HG02610 (cell line): Measurements from ENCODE around the gene COQ8B.
"Not testable (repeated sequence)": the region's sequence is repeated elsewhere in the genome, so short reads cannot be mapped to it uniquely, and the experiment has no call there.

ENCODE experiments used
- ATAC-seq: cut with Tn5 transposase; IDR thresholded peaks from one replicate; pipeline ENCODE4 v1.9.1; 2021; ENCODE audit warnings: mild to moderate bottlenecking, moderate library complexity; ENCODE audit not compliant: unreplicated experiment

COQ8B gene

DNA sequence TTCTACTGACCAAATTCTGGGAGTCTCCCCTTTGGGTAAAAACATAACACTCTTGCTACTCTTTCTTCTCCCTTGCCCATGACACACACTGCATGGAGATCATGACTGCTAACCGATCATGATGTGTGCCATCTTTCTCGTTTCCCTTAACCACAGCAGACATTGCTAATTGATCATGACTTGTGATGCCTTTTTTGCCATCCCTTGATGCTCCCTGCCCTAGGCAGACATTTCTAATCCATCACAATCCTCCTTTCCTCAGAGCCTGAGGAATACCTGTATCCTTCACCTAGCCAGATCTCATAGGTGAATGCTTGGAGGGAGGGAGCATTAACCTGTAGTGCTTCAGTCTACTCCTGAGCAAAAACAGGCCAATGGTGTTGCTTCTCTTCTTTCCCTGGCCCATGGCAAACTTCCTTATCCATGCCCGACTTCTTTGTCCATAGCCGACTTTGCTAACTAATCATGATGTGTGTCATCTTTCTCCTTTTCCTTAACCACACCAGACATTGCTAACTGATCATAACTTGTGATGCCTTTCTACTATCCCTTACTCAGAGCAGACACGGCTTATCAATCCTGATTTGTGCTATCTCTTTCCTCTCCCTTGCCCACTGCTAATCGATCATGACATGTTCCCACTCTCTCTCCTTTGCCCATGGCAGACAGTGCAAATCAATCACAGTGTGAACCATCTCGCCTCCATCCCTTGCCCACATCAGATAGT lies 44.0 kb downstream of the COQ8B start:
- ATAC-seq, result no peak

DNA sequence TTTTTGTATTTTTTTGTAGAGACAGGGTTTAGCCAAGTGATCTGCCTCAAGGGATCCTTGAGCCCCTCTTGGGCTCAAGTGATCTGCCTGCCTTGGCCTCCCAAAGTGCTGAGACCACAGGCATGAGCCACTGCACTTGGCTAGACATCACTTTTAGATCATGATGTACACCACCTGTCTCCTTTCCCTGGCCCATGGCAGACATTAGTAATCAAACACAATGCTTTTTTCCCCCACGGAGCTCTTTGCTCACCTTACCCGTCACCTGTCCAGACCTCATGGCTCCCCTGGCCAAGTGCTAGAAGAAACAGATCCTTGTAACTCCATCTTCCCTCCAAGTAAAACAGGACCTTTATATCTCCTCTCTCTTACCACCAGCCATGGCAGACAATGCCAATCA lies 44.6 kb downstream of the COQ8B start:
- ATAC-seq, result no peak

DNA sequence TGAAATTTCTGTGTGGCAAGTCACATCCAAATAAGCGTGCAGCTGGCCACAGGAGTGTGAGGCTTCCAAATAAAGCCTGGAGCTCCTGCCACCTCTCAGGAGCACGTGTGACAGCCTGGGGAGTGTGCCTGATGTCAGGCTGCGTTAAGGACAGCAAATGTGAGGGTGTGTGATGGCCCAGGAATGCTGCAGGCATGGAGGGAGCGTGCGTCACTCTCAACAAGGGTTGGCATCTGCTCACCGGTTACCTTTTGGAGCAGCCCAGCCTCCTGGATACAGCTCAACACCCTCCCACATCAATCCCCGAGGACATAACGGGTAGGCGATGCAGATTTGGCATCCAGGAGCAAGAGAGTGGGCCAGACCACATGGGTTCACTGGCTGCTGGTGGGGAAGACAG lies 45.3 kb downstream of the COQ8B start:
- no peak for ATAC-seq

DNA sequence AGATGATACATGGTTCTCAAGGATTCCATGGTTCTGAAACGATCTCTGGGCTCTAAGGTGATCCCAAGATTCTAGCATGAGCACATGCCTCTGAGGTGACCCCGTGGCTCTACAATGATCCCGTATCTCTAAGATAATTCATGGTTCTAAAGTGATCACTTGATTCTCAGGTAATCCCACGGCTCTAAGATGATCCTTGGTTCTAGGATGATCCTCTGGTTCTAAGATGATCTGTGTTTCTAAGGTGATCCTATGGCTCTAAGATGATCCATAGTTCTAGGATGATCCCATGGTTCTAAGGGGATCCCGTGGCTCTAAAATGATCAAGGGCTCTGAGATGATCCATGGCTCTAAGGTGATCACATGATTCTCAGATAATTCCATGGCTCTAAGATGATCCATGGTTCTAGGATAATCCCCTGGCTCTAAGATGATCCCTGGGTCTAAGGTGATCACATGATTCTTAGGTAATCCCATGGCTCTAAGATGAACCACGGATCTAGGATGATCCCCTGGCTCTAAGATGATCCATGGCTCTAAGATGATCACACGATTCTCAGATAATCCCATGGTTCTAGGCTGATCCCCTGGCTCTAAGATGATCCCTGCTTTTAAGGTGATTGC lies 47.6 kb downstream of the COQ8B start:
- ATAC-seq, result no peak

DNA sequence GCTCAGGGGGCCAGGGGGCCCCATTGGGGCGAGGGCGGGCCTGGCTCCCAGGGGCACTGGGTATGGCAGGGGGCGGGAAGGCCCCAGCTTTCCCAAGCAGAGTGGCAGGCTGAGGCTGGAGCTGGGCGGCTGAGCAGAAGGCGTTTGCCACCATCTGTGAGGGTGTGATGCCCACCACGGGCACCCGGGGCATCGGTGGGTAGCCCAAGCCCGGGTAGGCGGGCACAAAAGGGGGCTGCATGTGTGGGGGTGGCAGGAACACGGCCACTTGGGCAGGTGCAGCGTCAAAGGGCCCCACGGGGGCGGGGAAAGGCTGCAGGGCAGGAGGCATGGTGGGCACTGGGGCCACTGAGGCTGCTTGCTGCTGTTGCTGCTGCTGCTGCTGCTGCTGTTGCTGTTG lies 49.1 kb downstream of the COQ8B start:
- no peak for ATAC-seq

DNA sequence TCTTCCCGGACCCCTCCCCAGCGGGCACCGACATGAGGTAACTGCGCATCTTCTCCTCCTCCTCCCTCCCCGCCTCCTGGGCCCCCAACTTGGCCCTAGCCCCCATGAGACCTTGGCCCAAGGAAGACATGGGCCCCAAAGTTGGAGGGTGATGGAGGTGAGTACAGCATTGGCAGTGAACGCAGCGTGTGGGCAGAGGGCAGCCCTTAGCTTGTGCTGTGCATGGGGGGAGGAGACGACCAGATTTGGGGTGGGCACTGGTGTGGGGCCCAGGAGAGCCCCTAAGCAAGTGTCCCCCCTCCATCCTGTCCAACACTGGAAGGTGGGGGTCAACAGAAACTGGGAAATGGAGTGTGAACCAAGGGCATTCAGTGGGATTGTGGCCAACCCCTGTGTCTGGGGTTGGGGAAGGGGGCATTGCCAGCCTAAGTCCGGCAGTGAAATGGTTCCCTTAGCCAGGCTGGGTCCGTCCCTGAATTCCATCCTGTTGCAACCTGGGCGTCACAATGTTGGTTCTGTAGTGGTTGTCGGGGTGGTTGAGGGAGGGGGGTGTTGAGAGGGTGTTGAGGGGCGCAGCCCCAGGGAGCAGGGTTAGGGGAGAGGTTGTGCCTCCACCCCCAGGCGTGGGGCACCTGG lies 49.8 kb downstream of the COQ8B start:
- ATAC-seq, result no peak

DNA sequence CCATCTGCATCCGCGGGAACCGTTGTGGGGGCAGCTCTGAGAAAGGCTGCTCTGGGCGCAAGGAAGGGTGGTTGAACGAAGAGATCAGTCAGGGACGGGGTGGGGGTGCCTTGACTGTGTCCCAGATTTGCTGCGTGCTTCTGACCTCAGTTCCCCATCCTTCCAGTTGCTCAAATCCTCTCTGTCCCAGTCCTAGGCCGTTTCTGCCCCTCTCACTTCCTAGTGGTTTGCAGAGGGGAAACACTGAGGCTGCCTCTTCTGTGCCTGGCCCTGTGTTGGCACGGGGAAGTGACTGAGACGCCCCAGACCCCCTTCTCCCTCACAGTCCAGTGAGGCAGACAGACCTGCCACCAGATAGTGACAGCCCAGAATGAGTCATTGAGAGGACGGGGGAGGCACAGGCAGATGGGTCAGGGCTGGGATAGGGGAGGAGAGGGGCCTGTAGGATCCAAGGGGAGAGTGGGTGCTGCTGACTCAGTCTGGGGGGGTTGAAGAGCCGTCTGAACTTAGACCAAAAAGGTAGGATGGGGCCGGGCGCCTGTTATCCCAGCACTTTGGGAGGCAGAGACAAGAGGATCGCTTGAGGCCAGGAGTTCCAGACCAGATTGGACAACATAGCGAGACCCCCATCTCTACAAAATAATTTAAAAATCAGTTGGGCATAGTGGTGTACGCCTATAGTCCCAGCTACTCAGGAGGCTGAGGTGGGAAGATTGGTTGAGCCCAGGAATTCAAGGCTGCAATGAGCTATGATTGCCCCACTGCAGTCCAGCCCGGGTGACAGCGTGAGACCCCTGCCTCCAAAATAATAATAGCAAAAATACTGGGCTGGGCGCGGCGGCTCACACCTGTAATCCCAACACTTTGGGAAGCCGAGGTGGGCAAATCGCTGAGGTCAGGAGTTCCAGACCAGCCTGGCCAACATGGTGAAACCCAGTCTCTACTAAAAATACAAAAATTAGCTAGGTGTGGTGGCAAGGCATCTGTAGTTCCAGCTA lies 52.7 kb downstream of the COQ8B start:
- ATAC-seq, result no peak

DNA sequence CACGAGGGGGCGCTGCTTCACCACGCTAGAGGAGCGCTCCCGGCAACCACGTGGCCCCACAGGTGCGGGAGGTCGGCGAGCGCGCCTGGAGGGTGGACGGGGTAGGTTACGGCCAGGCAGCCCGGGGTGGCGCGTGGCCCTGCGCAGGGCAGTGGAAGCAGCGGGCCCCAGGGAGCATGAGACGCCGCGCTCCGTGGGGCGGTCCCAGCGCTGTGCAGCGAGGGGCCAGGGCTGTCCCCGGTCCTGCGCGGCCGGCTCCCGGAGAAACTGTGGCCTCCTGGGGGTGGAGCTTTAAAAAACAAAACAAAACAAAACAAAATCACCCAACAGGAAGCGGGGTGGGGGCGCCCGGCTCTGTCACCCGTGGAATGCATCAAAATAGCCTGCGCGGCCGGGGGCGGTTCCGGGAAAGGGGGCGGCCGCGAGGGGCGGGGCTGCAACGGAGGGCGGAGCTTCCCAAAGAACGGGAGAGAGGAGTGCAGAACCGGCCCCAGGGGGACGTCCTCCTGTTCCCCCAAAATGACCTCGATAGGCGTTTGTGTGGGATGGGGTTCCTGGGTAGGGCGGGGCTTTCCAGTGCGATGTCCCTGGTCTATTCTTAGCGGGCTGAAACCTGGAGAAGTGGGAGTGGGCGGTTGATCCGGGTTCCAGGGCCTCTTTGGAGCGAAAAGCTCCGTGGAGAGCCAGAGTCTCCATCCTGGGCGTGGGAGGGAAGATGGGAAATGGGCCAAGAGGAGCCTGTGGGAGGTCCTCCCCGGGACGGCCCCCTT lies 53.6 kb downstream of the COQ8B start:
- peak; percentile 79 for ATAC-seq

DNA sequence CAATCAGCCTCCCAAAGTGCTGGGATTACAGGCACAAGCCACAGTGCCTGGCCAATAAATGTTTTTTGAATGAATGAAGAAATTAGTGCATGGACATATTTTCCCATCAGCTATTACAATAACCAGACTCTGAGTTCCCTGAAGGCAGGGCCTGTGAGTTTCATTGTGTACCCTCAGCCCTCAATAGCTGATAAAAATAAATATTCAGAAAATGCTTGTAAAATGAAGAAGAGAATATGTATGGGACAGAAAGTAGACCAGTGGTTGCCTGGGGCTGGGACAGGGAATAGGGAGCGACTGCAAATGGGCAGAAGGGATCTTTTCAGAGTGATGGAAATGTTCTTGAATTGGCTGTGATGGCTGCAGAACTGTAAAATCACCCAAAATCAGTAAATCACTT lies 55.1 kb downstream of the COQ8B start:
- ATAC-seq, result no peak

DNA sequence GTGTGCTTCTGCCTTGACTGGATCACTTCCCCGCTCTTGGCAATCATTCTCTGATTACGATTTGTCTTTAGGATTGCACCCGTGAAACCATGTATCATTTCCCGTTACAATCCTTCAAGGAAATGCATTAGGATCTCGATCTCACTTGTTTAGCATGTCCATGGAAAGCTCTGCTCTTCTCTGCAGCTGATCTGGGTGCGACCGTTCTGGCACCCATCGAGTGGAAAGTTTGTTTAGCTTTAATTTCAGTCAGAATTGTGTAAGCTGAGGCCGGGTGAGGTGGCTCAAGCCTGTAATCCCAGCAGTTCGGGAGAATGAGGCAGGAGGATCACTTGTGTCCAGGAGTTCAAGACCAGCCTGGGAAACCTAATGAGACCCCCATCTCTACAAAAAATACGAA lies 57.1 kb downstream of the COQ8B start:
- ATAC-seq, result no peak

DNA sequence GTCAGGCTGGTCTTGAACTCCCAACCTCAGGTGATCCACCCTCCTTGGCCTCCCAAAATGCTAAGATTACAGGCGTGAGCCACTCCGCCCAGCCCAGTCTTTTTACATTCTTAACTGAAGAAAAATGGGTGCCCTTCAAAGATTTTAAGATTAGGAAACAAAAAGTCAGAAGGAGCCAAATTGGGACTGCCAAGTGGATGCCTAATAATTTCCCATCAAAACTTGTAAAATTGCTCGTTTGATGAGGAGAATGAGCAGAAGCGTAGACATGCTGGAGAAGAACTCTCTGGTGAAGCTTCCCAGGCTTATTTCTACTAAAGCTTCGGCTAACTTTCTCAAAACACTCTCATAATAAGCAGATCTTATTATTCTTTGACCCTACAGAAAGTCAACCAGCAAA lies 57.6 kb downstream of the COQ8B start:
- no peak for ATAC-seq

DNA sequence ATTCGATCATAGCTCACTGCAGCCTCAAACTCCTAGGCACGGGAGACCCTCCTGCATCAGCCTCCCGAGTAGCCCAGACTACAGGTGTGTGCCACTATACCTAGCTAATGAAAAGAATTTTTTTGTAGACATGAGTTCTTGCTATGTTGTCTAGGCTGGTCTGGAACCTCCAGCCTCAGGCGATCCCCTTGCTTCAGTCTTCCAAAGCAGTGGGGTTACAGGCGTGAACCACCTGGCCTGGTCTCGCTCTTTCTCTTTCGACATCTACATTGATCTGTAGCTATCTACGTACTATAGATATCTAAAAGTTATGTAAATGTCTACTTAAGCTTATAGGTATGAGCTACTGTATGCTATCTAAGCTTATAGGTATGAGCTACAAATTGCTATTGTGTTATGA lies 58.7 kb downstream of the COQ8B start:
- ATAC-seq, result no peak

DNA sequence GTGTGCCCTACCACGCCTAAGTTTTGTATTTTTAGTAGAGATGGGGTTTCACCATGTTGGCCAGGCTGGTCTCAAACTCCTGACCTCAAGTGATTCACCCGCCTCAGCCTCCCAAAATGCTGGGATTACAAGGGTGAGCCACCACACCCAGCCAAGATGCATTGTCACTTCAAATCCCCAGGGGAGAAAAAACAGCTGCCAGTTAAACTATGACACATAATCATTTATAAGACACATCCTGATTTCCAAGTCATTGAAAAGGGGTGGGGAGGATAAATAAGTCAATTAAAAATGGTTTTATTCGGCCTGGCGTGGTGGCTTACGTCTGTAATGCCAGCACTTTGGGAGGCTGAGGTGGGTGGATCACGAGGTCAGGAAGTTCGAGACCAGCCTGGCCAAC lies 61.0 kb downstream of the COQ8B start:
- ATAC-seq, result not testable (repeated sequence)

DNA sequence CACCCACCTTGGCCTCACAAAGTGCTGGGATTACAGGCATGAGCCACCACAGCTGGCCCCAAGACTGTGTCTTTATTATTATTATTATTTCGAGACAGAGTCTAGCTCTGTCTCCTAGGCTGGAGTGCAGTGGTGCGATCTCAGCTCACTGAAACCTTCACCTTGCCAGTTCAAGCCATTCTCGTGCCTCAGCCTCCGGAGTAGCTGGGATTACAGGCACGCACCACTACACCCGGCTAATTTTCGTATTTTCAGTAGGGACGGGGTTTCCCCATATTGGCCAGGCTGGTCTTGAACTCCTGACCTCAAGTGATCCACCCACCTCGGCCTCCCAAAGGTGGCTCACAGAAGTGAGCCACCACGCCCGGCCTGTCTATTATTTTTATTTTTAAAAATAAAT lies 64.4 kb downstream of the COQ8B start:
- ATAC-seq, result not testable (repeated sequence)

DNA sequence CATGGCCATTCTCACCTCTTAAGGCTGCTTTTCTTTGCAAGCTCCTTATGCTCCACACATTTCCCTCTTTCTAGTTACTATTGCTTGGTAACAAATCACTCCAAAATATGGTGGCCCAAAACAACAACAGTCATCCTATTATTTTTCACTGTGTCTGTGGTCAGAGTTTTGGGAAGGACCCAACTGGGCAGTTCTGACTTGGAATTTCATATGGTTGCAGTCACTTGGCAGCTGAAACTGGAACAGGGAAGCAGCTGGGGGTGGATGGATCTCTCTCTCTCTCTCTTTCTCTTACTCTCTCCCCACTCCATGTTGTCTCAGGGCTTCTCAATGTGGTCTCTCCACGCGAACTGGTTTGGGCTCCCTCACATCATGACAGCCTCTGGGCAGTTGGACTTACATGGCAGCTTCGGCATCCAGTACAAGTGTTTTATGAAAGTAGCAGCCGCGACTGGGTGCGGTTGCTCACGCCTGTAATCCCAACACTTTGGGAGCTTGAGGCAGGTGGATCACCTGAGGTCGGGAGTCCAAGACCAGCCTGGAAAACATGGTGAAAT lies 65.9 kb downstream of the COQ8B start:
- ATAC-seq, result no peak

DNA sequence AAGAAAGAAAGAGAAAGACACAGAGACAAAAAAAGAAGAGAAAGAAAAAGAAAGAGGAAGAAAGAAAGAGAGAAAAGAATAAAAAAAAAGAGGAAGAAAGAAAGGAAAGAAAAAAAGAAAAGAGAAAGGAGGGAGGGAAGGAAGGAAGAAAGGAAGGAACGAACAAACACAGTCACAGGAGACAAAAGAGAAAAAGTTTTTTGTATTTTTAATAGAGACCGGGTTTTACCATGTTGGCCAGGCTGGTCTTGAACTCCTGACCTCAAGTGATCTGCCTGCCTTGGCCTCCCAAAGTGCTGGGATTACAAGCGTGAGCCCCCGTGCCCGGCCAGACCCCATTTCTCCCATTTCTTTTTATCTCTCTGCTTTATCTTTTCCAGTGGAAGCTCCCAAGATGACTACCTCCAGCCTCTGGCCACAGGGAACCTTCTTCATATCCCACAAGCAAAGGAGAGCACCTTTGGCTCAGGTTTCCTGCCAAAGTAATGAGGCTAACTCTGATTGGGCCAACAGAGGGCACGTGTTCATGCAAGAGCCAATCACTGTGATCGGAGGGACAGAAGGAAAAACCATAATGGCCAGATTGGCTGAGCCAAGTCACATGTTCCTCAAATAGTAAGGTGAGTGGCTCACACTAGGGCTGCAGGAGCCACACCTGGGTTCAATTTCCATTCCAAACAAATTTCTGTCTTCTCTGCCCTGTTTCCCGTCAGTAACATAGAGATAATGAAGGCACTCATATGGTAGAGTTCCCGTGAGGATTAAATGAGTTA lies 66.6 kb downstream of the COQ8B start:
- not testable (repeated sequence) for ATAC-seq

DNA sequence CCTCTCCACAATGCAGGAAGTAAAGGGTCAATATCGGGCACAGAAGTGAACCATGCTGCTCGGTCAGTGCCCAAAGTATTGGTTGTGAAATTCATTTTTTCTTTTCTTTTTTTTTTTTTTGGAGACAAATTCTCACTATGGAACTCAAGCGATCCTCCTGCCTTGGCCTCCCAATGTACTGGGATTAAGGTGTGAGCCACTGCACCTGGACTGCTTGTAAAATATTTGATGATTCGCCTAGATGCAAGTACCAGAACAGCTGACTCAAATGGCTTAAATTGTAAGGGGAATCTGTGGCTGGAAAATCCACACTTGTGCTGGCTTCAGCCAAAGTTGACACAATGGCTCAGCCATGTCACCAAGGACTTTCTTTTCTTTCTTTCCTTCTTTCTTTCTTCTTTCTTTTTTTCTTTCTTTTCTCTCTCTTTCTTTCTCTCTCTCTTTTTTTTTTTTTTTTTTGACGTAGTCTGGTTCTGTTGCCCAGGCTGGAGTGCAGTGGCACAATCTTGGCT lies 69.9 kb downstream of the COQ8B start:
- no peak for ATAC-seq

DNA sequence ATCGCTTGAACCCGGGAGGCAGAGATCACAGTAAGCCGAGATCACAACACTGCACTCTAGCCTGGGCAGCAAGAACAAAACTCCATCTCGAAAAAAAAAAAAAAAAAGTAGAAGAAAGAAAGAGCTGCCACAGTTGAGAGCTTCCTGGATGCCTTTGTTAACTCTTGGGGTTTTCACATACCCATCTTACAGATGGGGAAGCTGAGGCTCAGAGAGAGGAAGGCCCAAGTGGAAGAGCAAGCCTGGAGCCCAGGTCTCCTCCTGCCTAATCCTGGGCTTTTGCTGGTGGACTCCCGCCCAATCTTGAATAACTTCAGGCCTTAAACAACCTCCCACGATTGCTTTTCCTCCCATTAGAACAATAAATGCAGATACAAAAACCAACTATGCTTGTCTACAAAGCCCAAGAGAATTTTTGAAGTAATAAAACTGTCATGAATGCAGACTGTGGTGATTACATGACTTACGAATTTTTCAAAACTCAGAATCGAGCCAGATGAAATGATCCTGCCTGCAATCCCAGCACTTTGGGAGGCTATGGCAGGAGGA lies 73.9 kb downstream of the COQ8B start:
- no peak for ATAC-seq
